Prostate gland (tissue), 2 donors: ENCODE data around the gene ZNF787. TPM values are rescaled to one million over a fixed set of nuclear protein-coding genes. Genes with fewer than 3 reads are reported as not detected.

ENCODE experiments used
- DNase-seq: peaks from one replicate; pipeline ENCODE4 v3.0.0-alpha.2; 2019; ENCODE audit warnings: low spot score
- H3K27ac ChIP-seq, 2 donors: fragments of 200-600 bp; sonication (generic); 2 replicates each; pipeline ENCODE4 v1.5.1; 2017 to 2019
- H3K27me3 ChIP-seq: fragments of 200-600 bp; sonication (generic); replicated peaks from 2 replicates; pipeline ENCODE4 v1.5.1; 2019; ENCODE audit not compliant: insufficient read depth
- H3K36me3 ChIP-seq, 2 donors: fragments of 200-600 bp; sonication (generic); 1 replicate in 1 of 2; 2 replicates in 1 of 2; pipeline versions ENCODE4 v1.5.1 to v1.8.1; 2017 to 2019
- H3K4me1 ChIP-seq: fragments of 200-600 bp; sonication (generic); replicated peaks from 2 replicates; pipeline ENCODE4 v1.5.1; 2019
- H3K4me3 ChIP-seq, 2 donors: fragments of 200-600 bp; sonication (generic); 2 replicates each; pipeline ENCODE4 v1.5.1; 2017 to 2019
- H3K9me3 ChIP-seq: fragments of 200-600 bp; sonication (generic); 2 replicates; pipeline ENCODE4 v1.5.1; 2017
- CTCF ChIP-seq, 4 experiments: fragments of 200-600 bp in 2 of 4; fragments of 450-650 bp in 2 of 4; sonication (generic) in 2 of 4; IDR thresholded peaks; 1 replicate in 3 of 4; 2 replicates in 1 of 4; pipeline ENCODE4 v1.5.1; 2016 to 2019; ENCODE audit warnings: antibody characterized with exemption in 4 of 4, mild to moderate bottlenecking in 2 of 4, moderate library complexity in 2 of 4
- POLR2A ChIP-seq: fragments of 450-650 bp; IDR thresholded peaks from one replicate; pipeline ENCODE4 v1.6.1; 2016; ENCODE audit warnings: antibody characterized with exemption, mild to moderate bottlenecking
- POLR2AphosphoS5 ChIP-seq: sonication (generic); formaldehyde crosslinking; IDR thresholded peaks from one replicate; pipeline ENCODE4 v1.6.1; 2017; ENCODE audit warnings: antibody characterized with exemption
- WGBS: methylation state at CpG from one replicate; pipeline ENCODE4 v1.1.5; 2018; 5-methylcytosine and 5-hydroxymethylcytosine counted together
- intact Hi-C: fragments of 100-400 bp; cut with DNase I; formaldehyde crosslinking; loops from one replicate; pipeline ENCODE4 v1.14.2; 2022
- total RNA-seq, 2 donors: library from RNA; depleted of rRNA; stranded (reverse); fragments of >200 nt; gene quantifications; one replicate each; pipeline ENCODE4 v1.1.0, GENCODE V29; 2016

ZNF787 gene
- total RNA-seq, 2 donors from 2014 or later, result 28.2 to 47.5 TPM

GRCh38 chr19:56124578-56124977, 3.5 kb upstream of the ZNF787 start:
- no peak overlapping the region for H3K27ac ChIP-seq
- intact Hi-C loops, result no loop called here
- H3K4me1 ChIP-seq, result peaks cover 2% of the 10 kb centered on the region
- DNase-seq, result no peak
- H3K4me3 ChIP-seq, result no peak overlapping the region
- no peaks in the 10 kb centered on the region for H3K27me3 ChIP-seq
- 94% methylated on average over 4 of the region's 4 CpGs for WGBS
- no peaks in the 10 kb centered on the region for H3K36me3 ChIP-seq
- H3K9me3 ChIP-seq, result no peaks in the 10 kb centered on the region
- TF ChIP-seq POLR2AphosphoS5, result no peak
- no peak for TF ChIP-seq CTCF (IDR thresholded peaks at IDR 0.05)
- TF ChIP-seq POLR2A, result no peak

GRCh38 chr19:56123266-56123891, 2.3 kb upstream of the ZNF787 start:
- TF ChIP-seq CTCF (IDR thresholded peaks at IDR 0.05) (no peak), POLR2AphosphoS5 (no peak), POLR2A (no peak)
- no peaks in the 10 kb centered on the region for H3K36me3 ChIP-seq
- H3K27ac ChIP-seq, result no peak overlapping the region
- no peak for DNase-seq
- intact Hi-C loops, result no loop called here
- no peaks in the 10 kb centered on the region for H3K9me3 ChIP-seq
- no peak overlapping the region for H3K4me3 ChIP-seq
- H3K4me1 ChIP-seq, result peaks cover 10% of the 10 kb centered on the region
- no peaks in the 10 kb centered on the region for H3K27me3 ChIP-seq
- WGBS, result 78% methylated on average over 16 of the region's 16 CpGs

GRCh38 chr19:56120371-56121179, 520 bp downstream of the ZNF787 start:
- Histone ChIP-seq H3K36me3 (no peaks in the 10 kb centered on the region), H3K27me3 (no peaks in the 10 kb centered on the region), H3K4me1 (peaks cover 10% of the 10 kb centered on the region), H3K4me3 (peak overlapping the region; percentile 69 to 95), H3K9me3 (no peaks in the 10 kb centered on the region), H3K27ac (peak overlapping the region; percentile 92 to 97)
- TF ChIP-seq POLR2A (no peak), POLR2AphosphoS5 (no peak), CTCF (IDR thresholded peaks at IDR 0.05) (peak in 2 of 4 experiments; percentile 21)
- WGBS, result 2% methylated on average over 49 of the region's 99 CpGs
- DNase-seq, result peak; percentile 46
- intact Hi-C loops, result loop anchor here (2.0 kb wide), 1 partner anchor 20 kb away; the partner anchor contains the start of gene ZNF444

GRCh38 chr19:56120002-56120370, 1.1 kb downstream of the ZNF787 start:
- Histone ChIP-seq H3K4me3 (peak overlapping the region; percentile 69 to 95), H3K36me3 (no peaks in the 10 kb centered on the region), H3K27me3 (no peaks in the 10 kb centered on the region), H3K27ac (peak overlapping the region; percentile 92 to 97), H3K4me1 (peaks cover 10% of the 10 kb centered on the region), H3K9me3 (no peaks in the 10 kb centered on the region)
- TF ChIP-seq CTCF (IDR thresholded peaks at IDR 0.05) (no peak), POLR2AphosphoS5 (no peak), POLR2A (no peak)
- intact Hi-C loops, result loop anchor here (2.0 kb wide), 1 partner anchor 21 kb away; the partner anchor contains the start of gene ZNF444
- 22% methylated on average over 8 of the region's 8 CpGs for WGBS
- no peak for DNase-seq
